Activated CD4-positive, CD25-positive, alpha-beta regulatory T cell treated with anti-CD3 and anti-CD28 coated beads, Interleukin-2, amount 50 U/mL, for 24 hours (primary cell): ENCODE data around the gene CDT1.

Experiments used
- ATAC-seq, 2 donors: fragments of 150-1000 bp; cut with Tn5 transposase; one replicate each; pipeline ENCODE4 v1.10.0; 2021; ENCODE audit warnings: mild to moderate bottlenecking in 1 of 2, moderate library complexity in 1 of 2

CDT1 gene

GRCh38 chr16:88840600-88841215 is 37.1 kb downstream of the CDT1 start:
- no peak for ATAC-seq

GRCh38 chr16:88841521-88842307 is 38.1 kb downstream of the CDT1 start:
- ATAC-seq = no peak

- no peak for ATAC-seq
These were observed 38.7 kb downstream of the CDT1 start for GRCh38 chr16:88842308-88842756.

GRCh38 chr16:88842806-88843205 is 39.2 kb downstream of the CDT1 start:
- ATAC-seq = no peak

- ATAC-seq = no peak
These were observed 39.7 kb downstream of the CDT1 start for GRCh38 chr16:88843256-88843655.

- no peak for ATAC-seq
These were observed 40.9 kb downstream of the CDT1 start for GRCh38 chr16:88844419-88845036.

- ATAC-seq = no peak
These were observed 42.5 kb downstream of the CDT1 start for GRCh38 chr16:88846088-88846487.

GRCh38 chr16:88847654-88848053 is 44.1 kb downstream of the CDT1 start:
- ATAC-seq = no peak

- ATAC-seq = no peak
These were observed 45.0 kb downstream of the CDT1 start for GRCh38 chr16:88848557-88848956.

- no peak for ATAC-seq
These were observed 47.1 kb downstream of the CDT1 start for GRCh38 chr16:88850531-88851199.

- no peak for ATAC-seq
These were observed 48.0 kb downstream of the CDT1 start for GRCh38 chr16:88851616-88852015.

- no peak for ATAC-seq
These were observed 49.8 kb downstream of the CDT1 start for GRCh38 chr16:88853325-88853941.

- no peak for ATAC-seq
These were observed 50.9 kb downstream of the CDT1 start for GRCh38 chr16:88854306-88855111.

- no peak for ATAC-seq
These were observed 51.6 kb downstream of the CDT1 start for GRCh38 chr16:88855176-88855575.

- no peak for ATAC-seq
These were observed 52.1 kb downstream of the CDT1 start for GRCh38 chr16:88855736-88856121.

GRCh38 chr16:88856122-88856827 is 52.7 kb downstream of the CDT1 start:
- peak; percentile 29 to 35 for ATAC-seq

- peak; percentile 83 to 84 for ATAC-seq
These were observed 53.5 kb downstream of the CDT1 start, which contains the start of the genes GALNS and TRAPPC2L for GRCh38 chr16:88856828-88857727. TSS of gene GALNS (minus strand) at chr16:88856947. CDS start at chr16:88856877, 70 bp downstream. TSS of gene TRAPPC2L (plus strand) at chr16:88857127. CDS start at chr16:88857151, 24 bp downstream.

GRCh38 chr16:88857728-88858339 is 54.2 kb downstream of the CDT1 start:
- ATAC-seq = peak; percentile 67 to 71
